Endothelial cell of umbilical vein (primary cell): ENCODE results near the gene ZNF682. TPM values are rescaled to one million over a fixed set of nuclear protein-coding genes. Genes with fewer than 3 reads are reported as not detected.
"Not testable (repeated sequence)": the region's sequence is repeated elsewhere in the genome, so short reads cannot be mapped to it uniquely, and the experiment has no call there.

Source experiments
- BruUV-seq: library from RNA; stranded (reverse); fragments of 400-500 nt; replicated peaks from 2 replicates; lab custom pipeline; 2021; lab: Mats Ljungman, UMichigan
- CTCF ChIA-PET: fragments of 300-600, 350-600 bp; sonication (Branson Sonifier 250); formaldehyde crosslinking; loops from one replicate; lab custom pipeline; 2021; ENCODE audit warnings: antibody characterized with exemption, inconsistent platforms; lab: Charles Lee
- POLR2A ChIA-PET: fragments of 300-600, 350-600 bp; sonication (Branson Sonifier 250); formaldehyde crosslinking; loops from one replicate; lab custom pipeline; 2021; ENCODE audit warnings: antibody characterized with exemption, inconsistent platforms; lab: Charles Lee
- DNase-seq: peaks from one replicate; pipeline ENCODE4 v3.0.0-alpha.2; 2011; ENCODE audit warnings: low read depth, low spot score
- FAIRE-seq: peaks from 2 replicates; lab custom pipeline; 2011; peaks lifted over from hg19 to GRCh38; lab: Jason Lieb, UNC
- H2AFZ ChIP-seq: 2 replicates; pipeline ENCODE4 v1.6.0; 2012; ENCODE audit warnings: low read depth, low read length, control low read depth, inconsistent platforms
- H3K27ac ChIP-seq: 2 replicates; pipeline ENCODE4 v1.5.1; 2011; ENCODE audit warnings: low read depth, mild to moderate bottlenecking, control low read depth, low read length, moderate library complexity; ENCODE audit not compliant: insufficient read depth
- H3K27me3 ChIP-seq, 2 experiments: 2 replicates each; pipeline versions ENCODE4 v1.6.0 to v1.6.1; 2011; ENCODE audit warnings: low read length in 2 of 2, mixed read lengths in 1 of 2; ENCODE audit not compliant: control insufficient read depth in 2 of 2, insufficient read depth in 2 of 2
- H3K36me3 ChIP-seq, 2 experiments: 2 replicates in 1 of 2; 3 replicates in 1 of 2; pipeline ENCODE4 v1.5.1; 2011; ENCODE audit warnings: low read length in 2 of 2, mild to moderate bottlenecking in 1 of 2, moderate library complexity in 1 of 2; ENCODE audit not compliant: control insufficient read depth in 2 of 2, insufficient read depth in 2 of 2; ENCODE audit errors: extremely low read depth in 1 of 2
- H3K4me1 ChIP-seq: 3 replicates; pipeline ENCODE4 v1.5.1; 2011; ENCODE audit warnings: mild to moderate bottlenecking, low read length; ENCODE audit not compliant: control insufficient read depth, insufficient read depth; ENCODE audit errors: extremely low read depth
- H3K4me2 ChIP-seq: 2 replicates; pipeline ENCODE4 v1.6.1; 2011; ENCODE audit warnings: low read length, control low read depth, mixed read lengths; ENCODE audit not compliant: insufficient read depth
- H3K4me3 ChIP-seq, 3 experiments: fragments of 200-600 bp in 1 of 3; sonication (generic), shearing (Covaris generic) in 1 of 3; replicated peaks in 1 of 3; 2 replicates each; pipeline ENCODE4 v1.5.1; 2011 to 2016; ENCODE audit warnings: control low read depth in 3 of 3, low read length in 3 of 3, mild to moderate bottlenecking in 2 of 3, inconsistent platforms in 1 of 3, low read depth in 1 of 3, moderate library complexity in 1 of 3; ENCODE audit not compliant: insufficient read depth in 1 of 3
- H3K79me2 ChIP-seq: 2 replicates; pipeline ENCODE4 v1.6.0; 2012; ENCODE audit warnings: low read length, inconsistent platforms; ENCODE audit not compliant: control insufficient read depth, insufficient read depth
- H3K9ac ChIP-seq: replicated peaks from 2 replicates; pipeline ENCODE3; 2011; ENCODE audit warnings: low read length, control low read depth; ENCODE audit not compliant: insufficient read depth; ENCODE audit errors: extremely low read depth
- H3K9me1 ChIP-seq: replicated peaks from 3 replicates; pipeline ENCODE4 v1.6.0; 2011; ENCODE audit warnings: mild to moderate bottlenecking, low read length; ENCODE audit not compliant: control insufficient read depth, insufficient read depth; ENCODE audit errors: extremely low read depth
- H3K9me3 ChIP-seq: replicated peaks from 2 replicates; pipeline ENCODE4 v1.5.1; 2012; ENCODE audit warnings: low read length, inconsistent platforms; ENCODE audit not compliant: control insufficient read depth, insufficient read depth
- H4K20me1 ChIP-seq: replicated peaks from 2 replicates; pipeline ENCODE3; 2011; ENCODE audit warnings: mild to moderate bottlenecking, low read length; ENCODE audit not compliant: control insufficient read depth, insufficient read depth; ENCODE audit errors: extremely low read depth
- EZH2 ChIP-seq: IDR thresholded peaks from 2 replicates; pipeline ENCODE4 v1.6.1; 2012; ENCODE audit warnings: borderline replicate concordance, low read depth, mild to moderate bottlenecking, moderate library complexity, low read length, inconsistent platforms; ENCODE audit not compliant: severe bottlenecking
- JUN ChIP-seq: IDR thresholded peaks from 2 replicates; pipeline ENCODE4 v1.6.1; 2011; ENCODE audit warnings: borderline replicate concordance, low read depth; ENCODE audit not compliant: insufficient read length, insufficient read depth
- MYC ChIP-seq: IDR thresholded peaks from one replicate; pipeline ENCODE4 v1.6.1; 2011; ENCODE audit warnings: mild to moderate bottlenecking, low read depth, low read length
- POLR2A ChIP-seq: IDR thresholded peaks from 2 replicates; pipeline ENCODE4 v1.6.1; 2012; ENCODE audit warnings: low read depth, mild to moderate bottlenecking, control low read depth, low read length
- POLR2AphosphoS5 ChIP-seq: IDR thresholded peaks from 2 replicates; pipeline ENCODE4 v1.6.1; 2012; ENCODE audit warnings: low read depth, mild to moderate bottlenecking, control low read depth, low read length, moderate library complexity; ENCODE audit not compliant: insufficient read depth
- dilution Hi-C: fragments of 300-500 bp; cut with MboI; formaldehyde crosslinking; loops from one replicate; pipeline ENCODE4 v1.15.0; 2019; ENCODE audit warnings: low sequenced_read_pairs; ENCODE audit not compliant: extremely low pct_ligation_motif_present
- intact Hi-C: fragments of 100-400 bp; cut with micrococcal nuclease; formaldehyde crosslinking; loops from one replicate; pipeline ENCODE4 v1.10.0; 2022
- polyA plus RNA-seq, 4 experiments: library from polyadenylated mRNA; depleted of rRNA in 3 of 4; stranded (reverse) in 3 of 4; unstranded in 1 of 4; fragments of >200 nt; gene quantifications; 2 replicates each; pipeline versions ENCODE4 v1.2.1 to v1.2.3, GENCODE V29; 2011 to 2012; ENCODE audit warnings: missing spikeins in 1 of 4
- total RNA-seq: library from RNA; stranded (reverse); gene quantifications from 2 replicates; pipeline ENCODE4 v1.2.3, GENCODE V29; 2021
- TF ChIP-seq, protein P1 (sequence below), 2 donors: IDR thresholded peaks; 1 replicate in 1 of 2; 2 replicates in 1 of 2; pipeline ENCODE4 v1.5.1; 2011; ENCODE audit warnings: low read length in 2 of 2, mild to moderate bottlenecking in 2 of 2, moderate library complexity in 2 of 2, control low read depth in 1 of 2, inconsistent platforms in 1 of 2, low read depth in 1 of 2; ENCODE audit not compliant: insufficient read depth in 1 of 2; ENCODE audit errors: extremely low read depth in 1 of 2
- TF ChIP-seq, protein P2 (sequence below): IDR thresholded peaks from 2 replicates; pipeline ENCODE4 v1.6.1; 2011; ENCODE audit not compliant: insufficient read depth, insufficient read length

ZNF682 gene
- total and polyA plus RNA-seq, 2 donors (not counting 3 experiments of a cell fraction or from before 2014, with no cell fraction given): 2.8 to 3.4 TPM

DNA sequence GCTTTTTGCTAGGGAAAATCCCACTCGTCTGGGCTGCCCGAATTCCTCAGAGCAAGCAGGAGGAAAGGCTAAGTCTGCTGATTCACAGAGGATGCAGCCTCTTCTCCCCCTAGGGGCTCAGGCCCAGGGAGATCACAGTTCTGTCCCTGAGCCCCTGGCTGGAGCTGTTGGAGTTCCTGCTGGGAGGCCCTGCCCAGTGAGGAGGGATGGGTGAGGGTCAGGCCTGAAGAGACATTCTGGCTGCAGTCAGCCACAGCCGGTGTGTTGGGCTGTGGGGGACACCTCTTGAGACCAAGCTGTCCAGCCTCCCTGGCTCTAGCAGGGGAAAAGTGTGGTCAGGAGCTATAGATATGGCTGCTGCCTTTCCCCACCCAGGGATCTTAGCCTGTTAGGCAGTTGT, 73.2 kb downstream of the ZNF682 start:
- CTCF ChIA-PET, FAIRE-seq, DNase-seq, H3K4me3 ChIP-seq, H3K79me2 ChIP-seq, H3K27ac ChIP-seq, H3K27me3 ChIP-seq, H2AFZ ChIP-seq, POLR2A ChIA-PET, H3K4me1 ChIP-seq, H3K9me3 ChIP-seq, BruUV-seq, dilution Hi-C loops, H3K9ac ChIP-seq, H3K36me3 ChIP-seq, intact Hi-C loops, H3K4me2 ChIP-seq, H4K20me1 ChIP-seq, H3K9me1 ChIP-seq: not testable (repeated sequence)

DNA sequence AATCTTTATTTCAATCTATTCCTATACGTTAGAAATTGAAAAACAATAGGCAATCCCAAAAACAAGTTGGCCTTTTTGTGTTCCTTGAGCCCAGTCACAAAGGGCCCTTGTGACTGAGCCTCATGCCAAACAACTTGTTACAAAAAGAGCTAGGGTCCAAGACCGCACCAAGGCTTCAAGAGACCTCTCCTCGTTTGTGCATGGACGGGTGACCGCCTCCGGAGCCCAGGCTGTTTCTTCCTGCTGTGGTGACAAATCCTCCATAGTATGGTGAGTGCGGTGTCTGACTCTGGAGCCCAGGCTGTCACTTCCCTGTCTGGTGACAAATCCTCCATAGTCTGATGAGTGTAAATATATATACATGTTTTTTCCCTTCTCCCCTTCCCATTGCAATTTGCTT, 74.9 kb downstream of the ZNF682 start:
- Histone ChIP-seq H3K27me3 (no peaks in the 10 kb centered on the region), H4K20me1 (no peaks in the 10 kb centered on the region), H3K9me1 (no peaks in the 10 kb centered on the region), H3K36me3 (no peaks in the 10 kb centered on the region), H3K9ac (no peak overlapping the region), H2AFZ (no peak overlapping the region), H3K9me3 (no peaks in the 10 kb centered on the region), H3K4me2 (no peak overlapping the region), H3K4me1 (no peaks in the 10 kb centered on the region), H3K27ac (no peak overlapping the region), H3K79me2 (no peaks in the 10 kb centered on the region), H3K4me3 (no peak overlapping the region)
- TF ChIP-seq JUN (no peak), POLR2AphosphoS5 (no peak), MYC (no peak), EZH2 (no peak), POLR2A (no peak)
- TF ChIP-seq, protein P1, sequence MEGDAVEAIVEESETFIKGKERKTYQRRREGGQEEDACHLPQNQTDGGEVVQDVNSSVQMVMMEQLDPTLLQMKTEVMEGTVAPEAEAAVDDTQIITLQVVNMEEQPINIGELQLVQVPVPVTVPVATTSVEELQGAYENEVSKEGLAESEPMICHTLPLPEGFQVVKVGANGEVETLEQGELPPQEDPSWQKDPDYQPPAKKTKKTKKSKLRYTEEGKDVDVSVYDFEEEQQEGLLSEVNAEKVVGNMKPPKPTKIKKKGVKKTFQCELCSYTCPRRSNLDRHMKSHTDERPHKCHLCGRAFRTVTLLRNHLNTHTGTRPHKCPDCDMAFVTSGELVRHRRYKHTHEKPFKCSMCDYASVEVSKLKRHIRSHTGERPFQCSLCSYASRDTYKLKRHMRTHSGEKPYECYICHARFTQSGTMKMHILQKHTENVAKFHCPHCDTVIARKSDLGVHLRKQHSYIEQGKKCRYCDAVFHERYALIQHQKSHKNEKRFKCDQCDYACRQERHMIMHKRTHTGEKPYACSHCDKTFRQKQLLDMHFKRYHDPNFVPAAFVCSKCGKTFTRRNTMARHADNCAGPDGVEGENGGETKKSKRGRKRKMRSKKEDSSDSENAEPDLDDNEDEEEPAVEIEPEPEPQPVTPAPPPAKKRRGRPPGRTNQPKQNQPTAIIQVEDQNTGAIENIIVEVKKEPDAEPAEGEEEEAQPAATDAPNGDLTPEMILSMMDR (IDR thresholded peaks at IDR 0.05; ENCODE audit: extremely low read depth in 1 of 2, insufficient read depth in 1 of 2, low read depth in 1 of 2, low read length in 2 of 2): no peak
- TF ChIP-seq, protein P2, sequence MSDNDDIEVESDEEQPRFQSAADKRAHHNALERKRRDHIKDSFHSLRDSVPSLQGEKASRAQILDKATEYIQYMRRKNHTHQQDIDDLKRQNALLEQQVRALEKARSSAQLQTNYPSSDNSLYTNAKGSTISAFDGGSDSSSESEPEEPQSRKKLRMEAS: no peak
- no TSS peak for BruUV-seq
- intact Hi-C loops (no loop called here), dilution Hi-C loops (no loop called here)
- no peak for FAIRE-seq
- no peak for DNase-seq
- ChIA-PET POLR2A (no interaction called here), CTCF (no interaction called here)
